ENCODE data around the gene TTL.
"Not testable (repeated sequence)": the region's sequence is repeated elsewhere in the genome, so short reads cannot be mapped to it uniquely, and the experiment has no call there.

Gene TTL

GRCh38 chr2:112529757-112530156 is 47.8 kb downstream of the TTL start:
- Mint-ChIP-seq H3K27ac (no peak overlapping the region), H3K9me3 (ENCODE audit: low read depth) (no peaks in the 10 kb centered on the region), H3K36me3 (peaks cover 19% of the 10 kb centered on the region), H3K27me3 (no peaks in the 10 kb centered on the region), H3K4me3 (no peak overlapping the region), H3K4me1 (ENCODE audit: low read depth) (no peaks in the 10 kb centered on the region)

DNA sequence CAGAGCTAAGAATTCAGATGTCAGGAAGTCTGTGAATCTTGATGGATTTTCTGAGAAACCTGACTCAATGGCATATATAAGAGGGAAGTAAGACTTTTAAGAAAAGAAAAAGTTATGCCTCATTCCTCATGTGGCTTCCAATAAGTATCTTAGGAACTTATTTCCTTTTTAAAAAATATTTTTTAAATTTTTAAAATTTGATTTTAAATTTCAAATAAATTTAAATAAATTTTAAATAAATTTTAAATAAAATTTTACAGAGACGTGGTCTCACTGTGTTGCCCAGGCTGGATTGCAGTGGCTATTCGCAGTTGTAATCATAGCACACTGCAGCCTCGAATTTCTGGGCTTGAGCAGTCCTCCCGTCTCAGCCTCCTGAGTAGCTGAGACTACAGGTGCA is 48.8 kb downstream of the TTL start:
- Mint-ChIP-seq H3K9me3 (ENCODE audit: low read depth) (no peaks in the 10 kb centered on the region), H3K36me3 (peaks cover 19% of the 10 kb centered on the region), H3K27me3 (no peaks in the 10 kb centered on the region), H3K4me3 (no peak overlapping the region), H3K4me1 (ENCODE audit: low read depth) (no peaks in the 10 kb centered on the region), H3K27ac (no peak overlapping the region)

GRCh38 chr2:112534826-112535225 is 52.9 kb downstream of the TTL start:
- Mint-ChIP-seq H3K9me3 (ENCODE audit: low read depth) (no peaks in the 10 kb centered on the region), H3K27me3 (no peaks in the 10 kb centered on the region), H3K27ac (no peak overlapping the region), H3K4me3 (no peak overlapping the region), H3K4me1 (ENCODE audit: low read depth) (no peaks in the 10 kb centered on the region), H3K36me3 (peaks cover 14% of the 10 kb centered on the region)

GRCh38 chr2:112536665-112537064 is 54.7 kb downstream of the TTL start:
- not testable (repeated sequence) for H3K4me3 Mint-ChIP-seq; H3K27ac Mint-ChIP-seq; H3K27me3 Mint-ChIP-seq; H3K36me3 Mint-ChIP-seq; H3K9me3 Mint-ChIP-seq (ENCODE audit: low read depth)
- peaks cover 11% of the 10 kb centered on the region for H3K4me1 Mint-ChIP-seq (ENCODE audit: low read depth)

DNA sequence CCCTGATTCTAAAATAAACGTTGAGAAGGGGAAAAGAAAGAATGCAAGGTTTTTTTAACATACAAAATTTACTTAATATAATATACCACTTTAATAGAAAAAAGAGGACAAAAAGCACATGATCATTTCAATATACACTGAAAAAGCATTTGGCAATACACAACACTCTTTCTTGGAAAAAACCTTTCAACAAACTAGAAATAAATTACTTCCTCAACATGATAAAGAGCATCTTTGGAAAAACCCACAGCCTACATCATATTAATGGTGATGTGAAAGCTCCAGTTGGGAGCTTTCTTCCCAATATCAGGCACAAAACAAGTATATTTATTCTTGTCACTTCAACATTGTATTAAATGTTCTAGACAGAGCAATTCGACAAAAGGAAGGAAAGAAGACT is 57.4 kb downstream of the TTL start:
- Mint-ChIP-seq H3K4me1 (ENCODE audit: low read depth) (peaks cover 11% of the 10 kb centered on the region), H3K27ac (no peak overlapping the region), H3K4me3 (no peak overlapping the region), H3K9me3 (ENCODE audit: low read depth) (no peaks in the 10 kb centered on the region), H3K36me3 (no peaks in the 10 kb centered on the region), H3K27me3 (no peaks in the 10 kb centered on the region)

GRCh38 chr2:112540906-112541305 is 59.0 kb downstream of the TTL start:
- Mint-ChIP-seq H3K36me3 (no peaks in the 10 kb centered on the region), H3K27ac (no peak overlapping the region), H3K4me3 (no peak overlapping the region), H3K9me3 (ENCODE audit: low read depth) (no peaks in the 10 kb centered on the region), H3K4me1 (ENCODE audit: low read depth) (peaks cover 21% of the 10 kb centered on the region), H3K27me3 (no peaks in the 10 kb centered on the region)

- H3K36me3 Mint-ChIP-seq, result no peaks in the 10 kb centered on the region
- H3K27me3 Mint-ChIP-seq, result no peaks in the 10 kb centered on the region
- no peak overlapping the region for H3K27ac Mint-ChIP-seq
- H3K9me3 Mint-ChIP-seq (ENCODE audit: low read depth), result no peaks in the 10 kb centered on the region
- H3K4me1 Mint-ChIP-seq (ENCODE audit: low read depth), result peaks cover 25% of the 10 kb centered on the region
- H3K4me3 Mint-ChIP-seq, result no peak overlapping the region
These were observed 59.6 kb downstream of the TTL start for GRCh38 chr2:112541315-112542122.

- Mint-ChIP-seq H3K4me3 (no peak within 1 kb of the TSS), H3K27me3 (no peaks in the 10 kb centered on the region), H3K36me3 (peaks cover 2% of the 10 kb centered on the region), H3K9me3 (ENCODE audit: low read depth) (no peaks in the 10 kb centered on the region), H3K27ac (no peak within 1 kb of the TSS), H3K4me1 (ENCODE audit: low read depth) (peaks cover 27% of the 10 kb centered on the region)
These were observed 60.4 kb downstream of the TTL start, which contains the start of gene POLR1B for GRCh38 chr2:112542123-112542983. Gene POLR1B (plus strand): TSS chr2:112542465. CDS start chr2:112542495, 30 bp downstream.

- Mint-ChIP-seq H3K27ac (no peak overlapping the region), H3K4me3 (no peak overlapping the region), H3K4me1 (ENCODE audit: low read depth) (peaks cover 28% of the 10 kb centered on the region), H3K9me3 (ENCODE audit: low read depth) (no peaks in the 10 kb centered on the region), H3K36me3 (peaks cover 3% of the 10 kb centered on the region), H3K27me3 (no peaks in the 10 kb centered on the region)
These were observed 61.2 kb downstream of the TTL start for GRCh38 chr2:112542984-112543661.

DNA sequence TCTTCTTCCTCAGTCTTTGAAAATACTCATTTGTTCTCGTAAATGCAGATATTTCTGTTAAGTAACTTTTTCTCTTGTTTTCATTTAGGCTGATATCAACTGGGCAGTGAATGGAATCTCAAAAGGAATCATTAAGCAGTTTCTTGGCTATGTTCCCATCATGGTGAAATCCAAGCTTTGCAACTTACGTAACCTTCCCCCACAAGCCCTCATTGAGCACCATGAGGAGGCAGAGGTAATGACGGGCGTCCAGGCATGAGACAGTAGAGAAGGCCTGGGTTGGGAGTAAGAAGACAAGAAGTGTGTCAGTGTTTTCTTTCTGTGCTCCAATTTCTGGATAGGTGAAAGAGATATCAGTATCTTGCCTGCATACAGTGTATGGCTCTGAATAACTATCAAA is 65.4 kb downstream of the TTL start:
- Mint-ChIP-seq H3K27ac (no peak overlapping the region), H3K36me3 (peaks cover 17% of the 10 kb centered on the region), H3K27me3 (no peaks in the 10 kb centered on the region), H3K4me3 (no peak overlapping the region), H3K4me1 (ENCODE audit: low read depth) (peaks cover 21% of the 10 kb centered on the region), H3K9me3 (ENCODE audit: low read depth) (no peaks in the 10 kb centered on the region)

DNA sequence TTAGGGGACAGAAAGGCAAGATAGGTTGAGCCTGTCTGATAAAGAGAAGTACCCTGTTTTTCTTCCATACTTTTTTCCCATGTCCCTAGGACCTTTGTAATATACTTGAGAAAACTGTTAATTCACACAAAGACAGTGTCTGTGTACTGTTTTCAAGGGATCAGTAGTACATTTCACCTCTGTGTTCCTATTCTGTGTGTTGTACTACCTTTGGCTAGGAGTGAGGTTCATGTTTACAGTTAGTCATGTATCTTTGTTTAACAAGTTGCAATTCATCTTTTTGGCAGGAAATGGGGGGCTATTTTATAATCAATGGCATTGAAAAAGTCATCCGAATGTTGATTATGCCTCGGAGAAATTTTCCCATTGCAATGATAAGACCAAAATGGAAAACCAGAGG is 67.0 kb downstream of the TTL start:
- Mint-ChIP-seq H3K36me3 (peaks cover 23% of the 10 kb centered on the region), H3K4me3 (no peak overlapping the region), H3K27ac (no peak overlapping the region), H3K9me3 (ENCODE audit: low read depth) (no peaks in the 10 kb centered on the region), H3K27me3 (no peaks in the 10 kb centered on the region), H3K4me1 (ENCODE audit: low read depth) (peaks cover 21% of the 10 kb centered on the region)

GRCh38 chr2:112566104-112566503 is 84.1 kb downstream of the TTL start:
- Mint-ChIP-seq H3K36me3 (peaks cover 32% of the 10 kb centered on the region), H3K4me1 (ENCODE audit: low read depth) (no peaks in the 10 kb centered on the region), H3K27me3 (no peaks in the 10 kb centered on the region), H3K27ac (no peak overlapping the region), H3K4me3 (no peak overlapping the region), H3K9me3 (ENCODE audit: low read depth) (no peaks in the 10 kb centered on the region)

GRCh38 chr2:112566508-112566907 is 84.6 kb downstream of the TTL start:
- not testable (repeated sequence) for H3K27me3 Mint-ChIP-seq; H3K4me1 Mint-ChIP-seq (ENCODE audit: low read depth); H3K4me3 Mint-ChIP-seq; H3K9me3 Mint-ChIP-seq (ENCODE audit: low read depth); H3K27ac Mint-ChIP-seq
- peaks cover 33% of the 10 kb centered on the region for H3K36me3 Mint-ChIP-seq

GRCh38 chr2:112572005-112572404 is 90.0 kb downstream of the TTL start:
- Mint-ChIP-seq H3K4me3 (no peak overlapping the region), H3K36me3 (peaks cover 45% of the 10 kb centered on the region), H3K9me3 (ENCODE audit: low read depth) (no peaks in the 10 kb centered on the region), H3K4me1 (ENCODE audit: low read depth) (no peaks in the 10 kb centered on the region), H3K27me3 (no peaks in the 10 kb centered on the region), H3K27ac (no peak overlapping the region)

GRCh38 chr2:112577756-112578155 is 95.8 kb downstream of the TTL start:
- Mint-ChIP-seq H3K4me3 (no peak overlapping the region), H3K9me3 (ENCODE audit: low read depth) (no peaks in the 10 kb centered on the region), H3K27ac (no peak overlapping the region), H3K27me3 (no peaks in the 10 kb centered on the region), H3K4me1 (ENCODE audit: low read depth) (peaks cover 2% of the 10 kb centered on the region), H3K36me3 (peaks cover 10% of the 10 kb centered on the region)
